Epithelial cell of esophagus (primary cell): ENCODE measurements around the gene HAAO.

ENCODE experiments used
- DNase-seq: peaks from one replicate; pipeline ENCODE4 v3.0.0; 2010; ENCODE audit warnings: low read depth
- H3K4me3 ChIP-seq: 2 replicates; pipeline ENCODE4 v1.5.1; 2011; ENCODE audit warnings: mild to moderate bottlenecking, low read length, control low read depth
- TF ChIP-seq, protein P1 (sequence below): IDR thresholded peaks from 2 replicates; pipeline ENCODE4 v1.5.1; 2011; ENCODE audit warnings: low read depth, mild to moderate bottlenecking, low read length, control low read depth, inconsistent platforms; ENCODE audit not compliant: insufficient read depth; ENCODE audit errors: missing control alignments

HAAO gene

DNA sequence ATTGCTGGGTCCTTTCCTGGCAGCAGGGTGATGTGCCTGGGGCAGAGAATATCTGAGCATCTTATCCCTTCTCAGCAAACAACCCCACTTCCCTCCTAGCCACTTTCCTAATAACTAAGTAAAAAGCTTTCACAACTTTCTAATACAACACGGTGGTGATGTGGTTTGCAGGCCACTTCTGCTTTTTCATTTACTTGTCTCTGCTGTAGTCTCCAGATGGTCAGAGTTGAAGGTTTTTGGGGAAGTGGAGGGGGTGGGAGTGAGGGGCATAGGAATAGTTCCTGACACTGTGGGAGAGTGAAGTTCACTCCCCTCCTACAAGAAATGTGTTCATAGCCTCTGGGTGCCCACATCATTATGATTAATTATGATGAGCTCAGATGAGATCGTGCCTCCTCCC lies 40.1 kb downstream of the HAAO start:
- no peak overlapping the region for H3K4me3 ChIP-seq

DNA sequence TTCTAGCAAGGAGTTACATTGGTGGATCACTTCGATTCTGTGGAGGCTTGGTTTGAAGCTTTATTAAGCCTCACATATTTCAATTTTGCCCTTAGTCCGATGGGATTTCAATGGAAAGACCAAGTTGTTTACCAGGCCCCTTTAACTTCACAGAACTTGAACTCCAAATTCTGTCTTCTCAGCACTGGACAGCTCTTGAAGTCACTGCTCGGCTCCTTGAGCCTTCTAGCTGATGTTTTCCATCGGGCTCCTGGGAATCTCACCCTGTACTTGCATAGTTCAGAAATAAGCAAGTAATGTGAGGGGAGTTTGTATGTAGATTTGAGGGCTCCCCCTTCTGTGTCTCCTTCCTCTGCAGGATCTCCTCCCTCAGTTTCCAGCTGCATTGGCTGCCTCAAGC lies 43.5 kb downstream of the HAAO start:
- no peak for DNase-seq
- TF ChIP-seq, protein P1, sequence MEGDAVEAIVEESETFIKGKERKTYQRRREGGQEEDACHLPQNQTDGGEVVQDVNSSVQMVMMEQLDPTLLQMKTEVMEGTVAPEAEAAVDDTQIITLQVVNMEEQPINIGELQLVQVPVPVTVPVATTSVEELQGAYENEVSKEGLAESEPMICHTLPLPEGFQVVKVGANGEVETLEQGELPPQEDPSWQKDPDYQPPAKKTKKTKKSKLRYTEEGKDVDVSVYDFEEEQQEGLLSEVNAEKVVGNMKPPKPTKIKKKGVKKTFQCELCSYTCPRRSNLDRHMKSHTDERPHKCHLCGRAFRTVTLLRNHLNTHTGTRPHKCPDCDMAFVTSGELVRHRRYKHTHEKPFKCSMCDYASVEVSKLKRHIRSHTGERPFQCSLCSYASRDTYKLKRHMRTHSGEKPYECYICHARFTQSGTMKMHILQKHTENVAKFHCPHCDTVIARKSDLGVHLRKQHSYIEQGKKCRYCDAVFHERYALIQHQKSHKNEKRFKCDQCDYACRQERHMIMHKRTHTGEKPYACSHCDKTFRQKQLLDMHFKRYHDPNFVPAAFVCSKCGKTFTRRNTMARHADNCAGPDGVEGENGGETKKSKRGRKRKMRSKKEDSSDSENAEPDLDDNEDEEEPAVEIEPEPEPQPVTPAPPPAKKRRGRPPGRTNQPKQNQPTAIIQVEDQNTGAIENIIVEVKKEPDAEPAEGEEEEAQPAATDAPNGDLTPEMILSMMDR: no peak
- H3K4me3 ChIP-seq: no peak overlapping the region

More for the DNA sequence above, 40.1 kb downstream of the HAAO start:
- DNase-seq: peak; percentile 32
- TF ChIP-seq, protein P1: no peak

DNA sequence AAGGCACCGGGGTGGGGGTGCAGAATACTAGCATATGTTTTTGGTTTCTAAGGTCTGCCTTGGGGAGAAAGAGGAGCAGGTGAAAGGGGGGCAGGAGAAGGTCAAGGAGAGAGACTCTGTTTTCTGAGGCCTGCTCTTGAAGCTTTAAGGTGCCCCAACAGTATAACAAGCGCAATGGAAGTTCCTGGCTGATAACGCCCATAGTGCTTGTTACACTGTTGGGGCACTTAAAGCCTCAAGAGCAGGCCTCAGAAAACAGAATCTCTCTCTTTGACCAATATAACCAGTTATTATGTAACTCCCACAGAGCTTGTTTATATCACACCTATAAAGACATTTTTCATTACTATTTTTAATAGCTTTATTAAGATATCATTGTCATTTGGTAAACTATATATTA lies 45.0 kb downstream of the HAAO start:
- TF ChIP-seq, protein P1: no peak
- no peak for DNase-seq
- no peak overlapping the region for H3K4me3 ChIP-seq

DNA sequence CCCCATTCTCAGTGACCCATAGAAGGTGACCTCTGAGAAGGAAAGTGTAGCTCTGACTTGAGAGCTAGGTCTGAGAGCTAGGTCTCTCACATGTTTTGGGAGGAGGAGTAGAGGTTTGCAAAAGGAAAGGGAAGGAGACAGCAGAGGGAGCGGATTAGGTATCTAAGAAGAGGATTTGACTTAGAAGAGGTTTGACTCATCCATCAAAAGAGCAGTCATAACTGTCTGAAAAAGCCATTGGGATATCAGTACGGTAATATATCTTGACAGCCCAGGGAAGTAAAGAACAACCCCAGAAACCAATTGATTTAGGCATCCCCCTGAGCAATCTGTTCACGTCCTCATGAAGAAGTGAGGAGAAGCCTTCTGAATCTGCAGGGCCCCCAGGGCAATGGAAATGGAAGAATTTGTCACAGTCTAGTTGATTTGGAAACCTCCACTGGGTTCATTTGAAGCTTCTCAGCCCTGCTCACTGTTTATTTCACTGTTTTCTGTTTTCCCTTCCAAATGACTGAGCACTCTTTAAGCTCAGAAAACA lies 47.8 kb downstream of the HAAO start:
- H3K4me3 ChIP-seq: no peak overlapping the region
- DNase-seq: no peak
- TF ChIP-seq, protein P1: no peak

DNA sequence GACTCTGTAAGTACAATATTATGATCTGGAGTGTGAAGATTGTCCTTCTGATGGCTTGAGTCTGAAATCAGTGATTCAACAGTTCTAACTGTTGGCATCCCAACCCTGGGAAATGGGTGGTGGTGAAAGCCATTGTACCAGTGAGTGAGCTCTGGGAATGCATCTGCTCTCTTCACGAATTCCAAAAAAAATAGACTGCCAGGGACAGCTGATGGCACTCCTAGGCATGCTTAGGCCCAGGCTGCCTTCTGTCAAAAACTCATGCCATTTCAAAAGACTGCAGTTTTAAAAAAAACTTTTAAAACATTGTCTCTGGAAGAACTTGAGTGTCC lies 48.8 kb downstream of the HAAO start:
- H3K4me3 ChIP-seq: no peak overlapping the region

DNA sequence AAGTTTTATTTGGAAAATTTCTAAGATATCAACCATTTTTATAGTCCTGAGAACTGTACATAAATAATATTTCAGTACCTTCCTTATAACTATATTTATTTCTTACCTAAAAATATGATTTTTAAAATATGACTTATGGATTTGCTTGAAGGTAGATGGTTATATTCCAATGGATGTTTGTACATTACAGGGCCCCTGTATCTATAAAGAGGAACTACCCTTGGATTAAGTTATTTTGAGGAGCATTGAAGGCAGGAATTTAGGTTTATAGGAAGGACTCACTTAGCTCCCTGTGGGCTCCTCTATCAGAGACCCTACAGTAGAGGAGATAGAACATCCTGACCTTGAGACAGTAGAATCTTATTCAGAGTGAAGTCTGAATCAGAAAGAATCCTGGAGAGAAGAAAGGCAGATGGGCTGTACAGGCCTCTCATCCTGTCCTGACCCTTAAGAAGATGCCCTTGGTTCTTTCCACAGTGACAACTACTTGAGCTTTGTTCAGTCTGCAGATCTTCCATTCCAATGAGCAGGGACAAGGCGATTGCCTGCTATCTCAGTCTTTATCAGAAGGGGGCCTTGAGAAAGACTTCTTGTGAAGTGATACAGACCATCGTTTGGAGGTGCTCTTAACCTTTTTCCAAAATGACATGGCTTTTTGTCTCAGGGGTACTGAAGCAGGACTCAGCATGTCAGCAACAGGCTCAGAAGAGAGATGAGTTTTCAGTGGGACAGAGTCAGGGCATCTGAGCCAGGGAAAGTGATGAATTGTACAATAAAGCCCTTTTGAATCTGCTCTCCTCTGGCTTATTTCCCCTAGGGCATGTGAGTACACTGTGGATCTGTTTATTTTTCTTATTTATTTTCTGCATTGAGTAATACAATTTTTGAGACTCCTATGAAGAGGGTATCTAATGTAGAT lies 49.4 kb downstream of the HAAO start:
- TF ChIP-seq, protein P1: no peak
- no peak for DNase-seq
- H3K4me3 ChIP-seq: no peak overlapping the region

More for the DNA sequence above, 48.8 kb downstream of the HAAO start:
- TF ChIP-seq, protein P1: no peak
- no peak for DNase-seq
